HG03103 (cell line): Measurements from ENCODE around the gene XYLT1.

Experiments used
- ATAC-seq: cut with Tn5 transposase; IDR thresholded peaks from one replicate; pipeline ENCODE4 v1.9.1; 2021; ENCODE audit warnings: low read depth; ENCODE audit not compliant: unreplicated experiment

The XYLT1 gene

DNA sequence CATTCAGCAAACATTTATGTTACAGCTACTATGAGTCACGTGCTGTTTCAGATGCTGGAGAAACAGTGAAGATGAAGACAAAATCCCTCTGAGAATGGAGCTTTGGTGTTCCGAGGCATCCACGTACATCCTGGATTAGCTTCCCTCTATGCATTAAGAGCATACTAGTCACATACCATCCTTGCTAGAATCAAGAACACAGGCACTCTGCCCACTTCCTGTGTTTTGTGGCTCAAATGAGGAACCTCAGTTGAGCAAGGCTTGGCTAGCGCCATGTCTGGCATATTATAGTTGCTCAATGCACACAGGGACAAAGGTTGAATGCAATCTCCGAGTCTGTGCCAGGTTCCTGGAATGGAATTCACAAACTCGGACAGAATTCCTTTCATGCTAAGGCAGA lies 297.5 kb downstream of the XYLT1 start:
- ATAC-seq = no peak

DNA sequence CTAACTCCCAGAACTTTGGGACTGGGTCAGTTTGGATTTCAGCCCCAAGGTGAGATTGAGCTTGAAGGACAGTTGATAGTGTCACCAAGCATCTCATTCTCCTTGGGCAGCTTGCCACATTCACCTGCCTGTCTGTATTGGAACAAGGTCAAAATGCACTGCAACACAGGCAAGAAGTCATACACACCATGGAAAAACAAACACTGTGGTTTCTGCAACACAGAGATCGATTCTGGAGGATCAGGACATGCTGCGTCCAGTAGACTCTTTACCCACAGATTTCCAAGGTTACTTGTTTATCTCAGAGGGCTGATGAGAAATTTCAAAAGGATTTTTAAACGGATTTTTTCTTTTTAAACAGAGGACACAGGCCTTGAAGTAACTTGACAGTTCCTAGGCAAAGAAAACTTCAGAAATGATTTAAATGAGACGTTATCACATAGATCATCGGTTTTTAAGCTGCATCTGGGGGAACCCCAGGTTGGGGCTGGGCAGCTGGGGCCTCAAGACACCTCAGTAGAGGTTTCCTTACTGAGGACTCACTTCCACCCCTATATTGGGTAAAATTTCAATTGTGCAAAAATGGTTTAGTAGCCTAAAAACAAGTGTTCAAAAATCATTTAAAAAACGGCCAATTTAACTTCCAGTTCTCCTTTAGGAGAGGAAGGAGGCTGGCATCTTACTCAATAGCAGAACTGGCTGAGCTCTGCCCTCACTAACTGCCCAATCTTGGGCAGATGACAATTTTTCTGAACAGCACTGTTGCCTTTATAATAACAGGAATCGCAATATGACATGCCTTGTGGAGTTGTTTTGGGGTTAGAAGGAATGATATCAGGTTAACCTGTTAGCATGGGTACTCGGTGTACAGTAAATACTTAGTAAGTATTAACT lies 299.3 kb downstream of the XYLT1 start:
- no peak for ATAC-seq

DNA sequence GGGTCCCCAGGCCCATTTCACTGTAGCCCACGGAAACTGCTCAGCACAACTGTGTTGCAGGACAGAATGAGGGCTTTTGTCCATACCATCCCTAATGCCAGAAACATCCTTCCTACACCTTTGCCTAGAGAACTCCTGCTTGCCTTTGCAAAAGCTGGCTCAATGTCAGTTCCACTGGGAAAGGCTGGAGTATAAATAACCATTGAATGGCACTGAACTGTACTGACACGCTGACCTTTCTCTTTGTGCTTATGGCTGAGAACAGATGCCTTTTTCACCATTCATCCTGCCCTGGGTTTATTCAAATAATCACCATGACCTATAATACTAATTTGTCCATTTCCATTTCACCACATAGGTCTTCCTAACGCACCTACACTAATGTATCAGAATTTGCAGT lies 300.3 kb downstream of the XYLT1 start:
- ATAC-seq = no peak

DNA sequence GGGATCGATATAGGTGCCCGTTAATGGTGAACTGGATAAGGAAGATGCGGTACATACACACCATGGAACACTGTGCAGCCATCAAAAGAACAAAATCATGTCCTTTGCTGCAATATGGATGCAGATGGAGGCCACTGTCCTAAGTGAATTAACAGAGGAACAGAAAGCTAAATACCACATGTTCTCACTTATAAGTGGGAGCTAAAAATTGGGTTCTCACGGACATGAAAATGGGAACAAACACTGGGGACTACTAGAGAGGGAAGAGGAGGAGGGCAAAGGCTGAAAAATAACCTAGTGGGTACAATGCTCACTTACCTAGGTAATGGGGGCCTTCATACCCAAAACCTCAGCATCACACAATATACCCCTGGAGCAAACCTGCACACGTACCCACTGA lies 302.6 kb downstream of the XYLT1 start:
- ATAC-seq = no peak

DNA sequence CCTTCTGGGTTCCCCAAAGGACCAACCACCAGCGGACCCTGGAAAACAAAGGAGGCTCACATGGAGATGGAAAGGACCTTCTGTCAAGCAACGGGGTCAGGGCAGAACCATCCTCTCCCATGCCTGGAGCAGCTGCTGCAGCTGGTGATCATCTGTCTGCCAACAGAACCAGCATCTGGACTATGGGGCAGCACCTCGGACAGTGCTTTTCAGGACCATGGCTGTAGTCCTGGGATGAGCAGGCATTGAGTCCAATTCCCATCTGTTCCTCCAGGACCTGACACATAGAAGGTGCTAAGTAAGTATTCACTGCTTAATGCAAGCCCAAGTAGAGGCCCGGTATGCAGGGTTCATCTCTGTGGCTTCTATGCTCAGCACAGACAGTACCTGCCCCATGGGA lies 304.7 kb downstream of the XYLT1 start:
- ATAC-seq = no peak

DNA sequence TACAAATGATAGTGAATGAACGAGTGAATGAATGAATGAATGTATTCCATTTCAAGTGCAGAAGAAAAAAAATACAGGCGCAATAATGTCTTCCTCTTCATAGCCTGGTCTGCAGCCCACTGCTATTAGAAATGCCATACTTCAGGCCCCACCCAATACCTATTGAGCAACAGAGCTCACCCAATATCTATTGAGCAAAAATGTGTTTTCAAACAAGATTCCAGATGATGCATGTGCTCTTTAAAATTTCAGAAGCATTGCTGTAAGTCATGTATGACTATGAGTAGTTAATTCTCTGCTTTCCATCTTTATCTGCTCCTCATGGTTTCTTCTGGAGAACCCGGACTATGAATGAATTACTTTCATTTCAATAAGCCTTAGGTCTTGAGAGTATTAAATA lies 308.2 kb downstream of the XYLT1 start:
- ATAC-seq = no peak

DNA sequence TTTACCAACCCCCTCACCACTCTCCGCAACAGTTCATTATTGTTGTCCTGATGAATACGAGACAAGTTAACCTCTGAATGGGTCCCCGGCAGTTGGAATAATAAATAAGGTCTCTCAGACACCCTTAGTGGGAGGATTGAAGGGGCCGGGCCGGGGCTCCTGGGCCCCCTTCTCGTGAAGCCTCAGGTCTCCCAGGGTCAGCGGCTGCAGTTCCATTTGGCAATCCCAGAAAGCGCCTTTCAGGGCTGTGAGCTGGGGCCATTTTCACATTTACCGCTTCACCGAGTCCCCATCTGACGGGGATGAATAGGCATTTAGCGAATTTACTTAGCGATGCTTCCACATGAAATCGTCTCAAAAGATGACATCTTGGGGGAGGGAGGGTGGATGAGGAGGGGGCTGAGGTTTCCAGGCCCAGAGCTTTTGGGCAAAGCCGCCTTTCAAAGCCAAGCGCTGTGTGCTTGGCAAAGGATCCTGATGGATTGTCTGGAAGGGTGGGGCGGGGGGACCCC lies 309.8 kb downstream of the XYLT1 start:
- no peak for ATAC-seq

DNA sequence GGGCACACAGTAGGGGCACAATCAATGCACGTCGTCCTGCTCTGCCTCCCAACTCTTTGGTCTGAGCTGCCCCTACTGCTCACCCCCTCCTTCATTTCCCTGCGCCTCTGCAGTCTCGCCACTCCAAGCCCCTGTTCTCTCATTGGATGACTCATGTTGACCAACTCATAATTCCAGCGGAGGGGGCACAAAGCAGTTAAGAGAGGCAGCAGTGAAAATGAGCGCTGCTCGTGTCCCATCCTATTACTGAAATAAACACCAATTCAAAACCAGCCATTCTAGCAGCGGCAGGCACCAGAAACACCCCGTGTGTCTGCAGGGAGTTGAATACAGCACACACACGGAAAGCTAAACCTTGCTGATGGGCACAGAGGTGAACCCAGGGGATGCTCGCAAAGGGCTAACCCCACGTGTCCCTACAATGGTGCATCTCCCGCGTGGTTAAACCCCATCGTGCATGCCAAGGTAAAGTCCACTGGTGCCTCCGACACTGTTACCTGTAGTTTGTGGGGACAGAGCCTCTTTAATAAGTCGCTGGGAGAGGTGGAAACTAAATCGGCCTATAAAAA lies 310.4 kb downstream of the XYLT1 start:
- ATAC-seq = no peak

DNA sequence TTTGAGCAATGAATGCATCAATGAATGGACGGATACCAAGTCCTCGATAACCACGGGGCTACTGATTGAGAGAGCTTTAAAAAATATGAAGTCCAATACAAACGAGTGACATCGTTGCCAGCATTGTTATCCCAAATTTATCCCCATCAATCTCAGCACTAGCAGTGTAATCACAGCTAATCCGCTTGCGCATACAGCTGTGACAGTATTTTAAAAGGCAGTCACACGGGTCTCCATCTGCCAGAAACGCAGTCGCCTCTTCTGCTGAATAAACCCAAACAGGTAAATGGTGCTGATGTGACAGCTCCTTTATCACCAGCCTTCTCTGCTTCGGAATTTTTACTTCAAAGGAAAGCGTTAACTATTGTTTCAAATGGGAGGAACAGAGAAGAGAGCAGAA lies 311.1 kb downstream of the XYLT1 start:
- ATAC-seq = no peak

DNA sequence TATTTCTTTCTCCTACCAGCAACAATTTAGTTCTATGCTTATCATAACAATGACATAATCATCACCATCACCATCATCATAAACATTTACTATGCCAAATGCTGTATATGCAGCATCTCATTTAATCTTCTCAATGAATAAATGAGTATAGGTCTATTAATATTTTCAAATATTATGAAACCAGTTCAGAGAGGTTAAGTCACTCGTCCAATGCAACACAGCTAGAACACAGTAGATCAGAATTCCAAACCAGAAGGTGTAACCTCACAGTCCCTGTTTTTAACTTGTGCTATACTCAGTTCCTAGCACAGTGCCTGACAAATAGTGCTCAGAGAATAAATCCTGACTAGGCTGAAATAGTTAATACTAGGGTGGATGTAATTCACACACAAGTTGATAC lies 314.8 kb downstream of the XYLT1 start:
- ATAC-seq = no peak

DNA sequence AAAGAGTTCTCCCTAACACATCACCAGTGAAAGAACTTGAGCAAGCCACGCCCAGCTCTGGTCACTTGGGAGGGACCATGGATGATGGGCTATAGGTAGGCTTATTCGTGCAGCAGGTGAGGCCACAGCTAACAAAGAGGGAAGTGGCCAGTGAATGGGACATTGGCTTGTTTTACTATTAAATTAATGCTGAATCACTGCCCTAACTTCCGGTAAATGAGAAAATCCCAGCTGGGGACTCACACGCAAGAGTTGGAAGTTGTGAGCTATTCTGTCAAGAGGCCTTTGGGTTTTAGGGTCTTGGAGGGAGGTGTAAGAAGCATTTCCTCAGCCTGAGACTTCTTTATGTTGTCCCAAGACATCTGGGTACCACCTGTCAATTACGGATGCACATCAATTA lies 315.3 kb downstream of the XYLT1 start:
- no peak for ATAC-seq

DNA sequence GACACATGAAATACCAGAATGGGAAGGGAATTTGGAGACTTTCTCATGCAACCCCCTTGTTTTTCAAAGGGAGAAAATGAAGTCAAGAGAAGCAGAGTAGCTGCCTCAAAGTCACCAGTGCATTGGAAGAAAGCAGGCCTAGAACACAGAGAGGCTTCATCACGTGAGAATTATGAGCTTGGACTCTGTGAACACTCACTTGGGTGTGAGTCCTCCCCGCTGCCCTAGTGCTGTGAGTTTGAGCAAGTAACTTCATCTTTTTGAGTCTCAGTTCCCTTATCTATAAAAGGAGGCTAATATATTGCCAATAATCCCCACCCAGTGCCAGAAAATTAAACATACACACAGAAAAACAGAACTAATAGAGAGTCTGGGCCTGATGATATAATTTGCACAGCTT lies 315.8 kb downstream of the XYLT1 start:
- ATAC-seq = no peak

DNA sequence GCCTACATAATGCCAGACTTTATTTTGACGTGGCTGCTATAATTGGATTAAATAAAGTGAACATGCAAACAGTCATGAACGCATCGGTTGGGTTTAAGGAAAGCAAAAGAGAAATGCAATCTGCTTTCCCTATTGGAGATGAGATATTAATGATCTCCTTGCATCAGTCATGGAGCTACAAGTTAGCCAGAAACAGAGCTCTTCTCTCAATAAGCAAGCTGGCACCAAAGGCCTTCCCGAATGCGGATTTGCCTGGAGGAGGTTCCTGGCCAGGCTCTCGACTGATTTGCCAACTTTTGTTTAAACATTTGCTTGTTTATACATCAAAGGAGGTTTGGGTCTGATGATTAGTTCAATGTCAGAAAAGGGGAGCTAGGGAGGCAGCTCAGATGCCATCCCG lies 318.4 kb downstream of the XYLT1 start:
- ATAC-seq = no peak

DNA sequence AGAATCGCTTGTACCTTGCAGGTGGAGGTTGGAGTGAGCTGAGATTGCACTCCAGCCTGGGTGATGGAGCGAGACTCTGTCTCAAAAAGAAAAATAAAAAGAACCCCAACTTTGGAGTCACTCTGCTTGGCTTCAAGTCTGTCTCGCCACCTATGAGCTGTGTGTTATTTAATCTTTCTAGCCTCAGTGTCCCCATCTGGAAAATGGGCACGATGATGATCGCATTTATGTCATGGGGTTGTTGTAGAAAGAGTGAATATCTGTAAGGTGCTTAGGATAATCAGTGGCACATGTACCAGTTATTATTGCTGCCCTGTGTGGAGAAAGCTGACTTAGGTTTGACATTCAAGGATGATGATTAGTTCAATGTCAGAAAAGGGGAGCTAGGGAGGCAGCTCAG lies 319.4 kb downstream of the XYLT1 start:
- no peak for ATAC-seq

DNA sequence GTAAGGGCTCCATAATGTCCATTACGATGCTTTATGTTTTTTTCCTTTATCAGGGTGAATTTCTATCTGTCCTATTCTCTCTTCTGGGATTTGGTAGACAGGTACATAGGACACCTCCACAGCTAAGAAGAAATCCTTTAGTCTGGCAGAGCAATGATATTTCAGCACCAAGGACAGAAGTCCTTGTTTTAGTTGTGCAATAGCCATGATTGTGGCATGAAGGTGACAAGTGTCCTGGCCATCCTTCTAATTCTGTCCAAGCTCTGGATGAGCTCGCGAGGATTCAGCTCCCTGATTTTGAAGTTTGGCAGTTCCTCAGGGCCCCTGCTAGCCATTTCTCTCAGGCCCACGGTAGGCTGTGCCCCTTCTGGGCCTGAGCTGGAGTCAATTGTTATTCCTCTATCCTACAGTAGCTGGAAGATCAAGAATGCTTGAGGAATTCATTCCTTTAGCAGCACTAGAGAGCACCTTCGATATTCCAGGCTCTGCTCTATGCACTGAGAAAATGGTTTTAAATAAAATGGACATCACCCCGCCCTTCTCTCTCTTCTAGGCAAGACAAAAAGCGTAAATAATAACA lies 320.8 kb downstream of the XYLT1 start:
- ATAC-seq = no peak

DNA sequence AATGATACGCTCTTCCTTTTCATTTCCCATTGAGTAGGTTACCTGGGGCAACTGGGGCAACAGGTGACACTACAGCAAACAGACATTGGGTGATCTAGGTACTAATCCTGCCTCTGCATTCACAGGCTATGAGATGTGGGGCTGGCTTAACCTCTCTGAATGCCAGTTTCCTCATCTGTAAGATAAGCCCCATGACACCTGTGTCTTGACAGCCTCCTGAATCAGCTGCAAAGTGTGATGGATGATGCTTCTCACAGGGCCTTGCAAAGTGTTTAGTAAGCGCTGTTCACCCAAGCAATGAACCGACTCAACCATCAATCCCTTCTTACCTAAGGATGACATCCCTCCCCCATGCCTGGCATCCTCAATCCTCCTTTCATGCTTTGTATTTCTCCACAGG lies 322.8 kb downstream of the XYLT1 start:
- no peak for ATAC-seq

DNA sequence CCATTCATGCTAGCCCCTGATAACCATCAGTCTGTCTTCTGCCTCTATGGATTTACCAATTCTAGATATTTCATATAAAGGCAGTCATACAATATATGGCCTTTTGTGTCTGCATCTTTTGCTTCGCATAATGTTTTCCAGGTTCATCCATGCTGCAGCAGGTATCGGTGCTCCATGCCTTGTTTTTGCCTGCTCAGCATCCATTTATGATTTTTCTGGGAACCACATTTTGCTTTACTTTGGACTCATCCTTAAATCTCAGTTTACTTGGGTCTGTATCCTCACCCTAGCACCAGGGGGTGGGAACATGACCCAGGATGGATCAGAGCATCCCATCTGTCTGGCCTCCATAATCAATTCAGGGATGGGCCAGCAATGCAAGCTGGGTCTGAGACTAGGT lies 325.7 kb downstream of the XYLT1 start:
- no peak for ATAC-seq

DNA sequence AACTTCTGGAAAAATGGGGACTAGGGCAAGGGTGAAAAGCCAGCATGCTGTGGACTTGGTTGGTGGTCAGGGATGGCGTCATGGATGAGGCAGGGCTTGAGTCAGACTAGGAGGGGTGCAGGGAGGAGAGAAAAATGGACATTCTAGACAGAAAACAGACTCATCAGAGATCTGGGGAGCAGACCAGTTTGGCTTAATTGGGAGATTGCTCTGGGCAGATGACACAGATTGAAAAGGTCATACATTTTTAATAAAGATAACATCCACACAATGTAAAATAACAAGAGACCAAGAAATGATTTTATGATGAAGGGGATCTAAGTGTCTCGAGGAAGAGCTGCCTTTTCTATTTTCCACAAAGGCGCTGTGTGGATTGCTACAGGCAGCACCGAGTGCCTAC lies 326.3 kb downstream of the XYLT1 start:
- ATAC-seq = no peak

DNA sequence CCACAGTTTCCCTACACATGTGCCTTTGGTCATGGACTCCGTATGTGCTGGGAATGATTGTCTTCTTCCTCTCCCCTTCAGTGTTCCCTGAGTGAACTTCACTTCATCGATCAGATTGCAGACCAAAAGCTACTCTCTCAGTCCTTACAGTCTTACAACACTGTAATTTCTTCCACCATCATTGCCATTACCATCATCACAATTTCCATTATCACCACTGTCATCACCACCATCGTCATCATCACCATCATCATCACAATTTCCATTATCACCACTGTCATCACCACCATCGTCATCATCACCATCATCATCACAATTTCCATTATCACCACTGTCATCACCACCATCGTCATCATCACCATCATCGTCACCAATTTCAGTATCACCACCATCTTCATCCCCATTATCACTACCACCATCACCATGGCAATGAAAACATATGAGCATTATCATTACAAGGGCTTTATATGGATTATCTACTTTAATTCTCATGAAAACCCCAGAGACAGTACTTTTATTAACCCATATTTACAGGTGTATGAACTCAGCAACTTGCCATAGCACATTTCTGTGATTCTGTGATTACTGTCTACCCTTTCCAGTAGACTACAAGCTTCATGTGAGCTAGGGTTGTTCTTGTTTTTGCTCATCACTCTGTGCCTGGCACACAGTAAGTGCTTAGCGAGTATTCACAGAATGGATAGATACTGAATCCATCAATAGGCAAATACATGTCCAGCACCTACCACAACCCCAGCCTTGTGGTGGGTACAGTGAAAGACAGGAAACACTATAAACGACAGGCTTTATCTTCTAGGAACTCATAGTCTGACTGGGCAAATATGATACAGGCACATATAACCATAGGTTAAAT lies 327.0 kb downstream of the XYLT1 start:
- ATAC-seq = no peak

DNA sequence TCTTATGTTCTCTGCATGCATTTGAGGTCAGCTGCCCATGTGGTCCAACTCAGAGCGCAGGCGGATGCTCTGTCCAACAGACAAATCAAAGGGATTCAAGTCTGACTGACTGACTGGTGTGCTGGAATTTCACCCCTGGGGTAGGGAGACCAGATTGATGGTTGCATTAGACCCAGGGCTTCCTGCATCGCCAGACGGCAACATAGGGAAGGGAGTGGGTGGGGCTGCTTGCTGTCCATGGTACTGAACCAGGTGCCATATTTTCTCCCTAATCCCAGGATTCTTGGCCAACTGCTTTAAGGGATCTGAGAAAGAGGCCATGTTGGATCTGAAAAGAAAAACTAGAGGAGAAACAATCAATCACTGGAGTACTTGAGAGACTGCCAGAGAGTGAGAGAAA lies 332.0 kb downstream of the XYLT1 start:
- no peak for ATAC-seq

DNA sequence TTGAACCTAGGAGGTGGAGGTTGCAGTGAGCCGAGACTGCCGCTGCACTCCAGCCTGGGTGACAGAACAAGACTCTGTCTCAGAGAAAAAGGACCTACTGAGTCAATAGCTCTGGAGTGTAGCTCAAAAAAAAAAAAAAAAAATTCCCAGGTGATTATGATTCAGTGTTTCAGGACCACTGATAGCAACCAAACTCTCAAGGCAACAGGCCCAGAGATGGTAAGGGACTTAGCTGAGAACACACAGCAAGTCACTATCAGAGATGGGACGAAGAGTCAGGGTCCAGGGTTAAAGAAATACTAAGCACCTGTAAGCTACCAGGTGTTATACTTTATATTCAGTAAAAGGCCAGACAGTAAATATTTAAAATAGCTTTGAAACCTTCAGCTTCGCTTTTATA lies 335.3 kb downstream of the XYLT1 start:
- no peak for ATAC-seq
